Subcutaneous adipose tissue (tissue), 4 donors: Measurements from ENCODE around the gene NYAP1. TPM values are rescaled to one million over a fixed set of nuclear protein-coding genes. Genes with fewer than 3 reads are reported as not detected.

ENCODE experiments used
- CTCF ChIP-seq: fragments of 450-650 bp; IDR thresholded peaks from one replicate; pipeline ENCODE4 v1.5.1; 2016; ENCODE audit warnings: low read depth, mild to moderate bottlenecking, control low read depth, antibody characterized with exemption, moderate library complexity
- total RNA-seq, 4 donors: library from RNA; depleted of rRNA; stranded (reverse); fragments of >200 nt; gene quantifications; one replicate each; pipeline ENCODE4 v1.1.0, GENCODE V29; 2016

NYAP1 gene
- total RNA-seq, 4 donors from 2014 or later = 0.17 to 0.22 TPM; not detected in 2

GRCh38 chr7:100516135-100516812 is 32.5 kb downstream of the NYAP1 start:
- TF ChIP-seq CTCF = no peak

GRCh38 chr7:100517305-100517704 is 33.6 kb downstream of the NYAP1 start:
- no peak for TF ChIP-seq CTCF

- no peak for TF ChIP-seq CTCF
Observed at GRCh38 chr7:100519580-100519979, 35.9 kb downstream of the NYAP1 start.

GRCh38 chr7:100520138-100520537 is 36.4 kb downstream of the NYAP1 start:
- no peak for TF ChIP-seq CTCF

- no peak for TF ChIP-seq CTCF
Observed at GRCh38 chr7:100521076-100521475, 37.3 kb downstream of the NYAP1 start.

- no peak for TF ChIP-seq CTCF
Observed at GRCh38 chr7:100532165-100533022, 48.7 kb downstream of the NYAP1 start.

GRCh38 chr7:100538348-100538653 is 54.6 kb downstream of the NYAP1 start:
- TF ChIP-seq CTCF = no peak
